A549 (cell line): ENCODE results near the gene MTPN.

Source experiments
- CBX2 ChIP-seq: fragments of 200-600 bp; sonication (generic); IDR thresholded peaks from 2 replicates; pipeline ENCODE4 v1.6.1; 2016; ENCODE audit warnings: low read depth, mild to moderate bottlenecking, borderline replicate concordance
- CTCF ChIP-seq: fragments of >200 bp; sonication (Bioruptor Twin); formaldehyde crosslinking; IDR thresholded peaks from 3 replicates; pipeline ENCODE4 v1.5.1; 2016
- HOXA7 ChIP-seq: fragments of 250-450 bp; sonication (Bioruptor Pico); IDR thresholded peaks from 2 replicates; pipeline ENCODE4 v1.5.0; 2020; ENCODE audit warnings: mild to moderate bottlenecking, moderate library complexity
- MAX ChIP-seq: IDR thresholded peaks from 2 replicates; pipeline ENCODE4 v1.6.1; 2012
- MYC ChIP-seq: IDR thresholded peaks from 2 replicates; pipeline ENCODE4 v1.6.1; 2012; ENCODE audit warnings: mild to moderate bottlenecking, inconsistent platforms, low read length, improper control_type of control experiment, borderline replicate concordance
- POLR2A ChIP-seq: IDR thresholded peaks from 2 replicates; pipeline ENCODE4 v1.6.1; 2012; ENCODE audit warnings: mild to moderate bottlenecking, low read length
- REST ChIP-seq: fragments of 200-600 bp; sonication (generic); IDR thresholded peaks from 2 replicates; pipeline ENCODE4 v1.6.1; 2016; ENCODE audit warnings: antibody characterized with exemption, mild to moderate bottlenecking, moderate library complexity
- RFX5 ChIP-seq: fragments of 450-650 bp; IDR thresholded peaks from 2 replicates; pipeline ENCODE4 v1.7.1; 2014; ENCODE audit warnings: antibody characterized with exemption, mild to moderate bottlenecking, moderate library complexity
- SMC3 ChIP-seq: fragments of >200 bp; sonication (Bioruptor Twin); formaldehyde crosslinking; IDR thresholded peaks from 3 replicates; pipeline ENCODE4 v1.6.1; 2018; ENCODE audit warnings: inconsistent platforms
- ZFP36 ChIP-seq: fragments of 450-650 bp; IDR thresholded peaks from 2 replicates; pipeline ENCODE4 v1.6.1; 2014; ENCODE audit warnings: borderline replicate concordance; ENCODE audit not compliant: partially characterized antibody

GRCh38 chr7:135929722-135930141 is 47.4 kb downstream of the MTPN start:
- no peak for TF ChIP-seq MAX
- TF ChIP-seq CTCF: no peak
- TF ChIP-seq POLR2A: no peak
- no peak for TF ChIP-seq MYC
- TF ChIP-seq SMC3: no peak
- TF ChIP-seq RFX5: no peak
- no peak for TF ChIP-seq CBX2
- TF ChIP-seq ZFP36: no peak
- no peak for TF ChIP-seq HOXA7
- no peak for TF ChIP-seq REST
